ENCODE measurements around the gene STRA8. TPM values are rescaled to one million over a fixed set of nuclear protein-coding genes. Genes with fewer than 3 reads are reported as not detected.

STRA8 gene
- total RNA-seq, 2 donors from 2014 or later, result not detected

- TF ChIP-seq CTCF (IDR thresholded peaks at IDR 0.05), result peak; percentile 15
- Histone ChIP-seq H3K4me3 (no peak overlapping the region), H3K9me3 (no peaks in the 10 kb centered on the region), H3K36me3 (no peaks in the 10 kb centered on the region), H3K27me3 (replicated peaks; ENCODE audit: insufficient read depth) (no peaks in the 10 kb centered on the region), H3K27ac (no peak overlapping the region), H3K4me1 (ENCODE audit: control insufficient read depth in 1 of 2, low read depth in 2 of 2) (no peaks in the 10 kb centered on the region)
- no peak for ATAC-seq (ENCODE audit: insufficient number of reproducible peaks, low FRiP score, low read depth)
- DNase-seq (ENCODE audit: low spot score), result no peak
Measured at GRCh38 chr7:135238112-135238744, 4.6 kb downstream of the STRA8 start.

- DNase-seq (ENCODE audit: low spot score) (no peak), ATAC-seq (ENCODE audit: insufficient number of reproducible peaks, low FRiP score, low read depth) (no peak)
- TF ChIP-seq CTCF (IDR thresholded peaks at IDR 0.05), result no peak
- no peak overlapping the region for H3K4me3 ChIP-seq
- H3K27me3 ChIP-seq (replicated peaks; ENCODE audit: insufficient read depth), result no peaks in the 10 kb centered on the region
- no peaks in the 10 kb centered on the region for H3K9me3 ChIP-seq
- no peak overlapping the region for H3K27ac ChIP-seq
- no peaks in the 10 kb centered on the region for H3K36me3 ChIP-seq
- H3K4me1 ChIP-seq (ENCODE audit: control insufficient read depth in 1 of 2, low read depth in 2 of 2), result no peaks in the 10 kb centered on the region
Measured at GRCh38 chr7:135239263-135239662, 5.6 kb downstream of the STRA8 start.

GRCh38 chr7:135240441-135240840, 6.8 kb downstream of the STRA8 start:
- TF ChIP-seq CTCF (IDR thresholded peaks at IDR 0.05), result no peak
- H3K4me3 ChIP-seq, result no peak overlapping the region
- no peak overlapping the region for H3K27ac ChIP-seq
- no peaks in the 10 kb centered on the region for H3K27me3 ChIP-seq (replicated peaks; ENCODE audit: insufficient read depth)
- ATAC-seq (ENCODE audit: insufficient number of reproducible peaks, low FRiP score, low read depth) (no peak), DNase-seq (ENCODE audit: low spot score) (no peak)
- H3K36me3 ChIP-seq, result no peaks in the 10 kb centered on the region
- no peaks in the 10 kb centered on the region for H3K9me3 ChIP-seq
- no peaks in the 10 kb centered on the region for H3K4me1 ChIP-seq (ENCODE audit: control insufficient read depth in 1 of 2, low read depth in 2 of 2)

GRCh38 chr7:135242096-135242684, 8.6 kb downstream of the STRA8 start:
- no peak for DNase-seq (ENCODE audit: low spot score)
- Histone ChIP-seq H3K27me3 (replicated peaks; ENCODE audit: insufficient read depth) (no peaks in the 10 kb centered on the region), H3K36me3 (no peaks in the 10 kb centered on the region), H3K4me3 (no peak overlapping the region), H3K4me1 (ENCODE audit: control insufficient read depth in 1 of 2, low read depth in 2 of 2) (no peaks in the 10 kb centered on the region), H3K27ac (no peak overlapping the region), H3K9me3 (no peaks in the 10 kb centered on the region)
- TF ChIP-seq CTCF (IDR thresholded peaks at IDR 0.05), result no peak
- no peak for ATAC-seq (ENCODE audit: insufficient number of reproducible peaks, low FRiP score, low read depth)

- H3K4me3 ChIP-seq, result no peak overlapping the region
- no peaks in the 10 kb centered on the region for H3K9me3 ChIP-seq
- ATAC-seq (ENCODE audit: insufficient number of reproducible peaks, low FRiP score, low read depth) (no peak), DNase-seq (ENCODE audit: low spot score) (no peak)
- no peak overlapping the region for H3K27ac ChIP-seq
- no peak for TF ChIP-seq CTCF (IDR thresholded peaks at IDR 0.05)
- H3K4me1 ChIP-seq (ENCODE audit: control insufficient read depth in 1 of 2, low read depth in 2 of 2), result no peaks in the 10 kb centered on the region
- H3K27me3 ChIP-seq (replicated peaks; ENCODE audit: insufficient read depth), result no peaks in the 10 kb centered on the region
- H3K36me3 ChIP-seq, result no peaks in the 10 kb centered on the region
Measured at GRCh38 chr7:135245226-135246190, 11.9 kb downstream of the STRA8 start.

Measured in thoracic aorta (tissue), 2 donors.